CD4-positive, alpha-beta memory T cell (primary cell): ENCODE data around the gene ZNF423. TPM values are rescaled to one million over a fixed set of nuclear protein-coding genes. Genes with fewer than 3 reads are reported as not detected.

Source experiments
- CTCF ChIA-PET: fragments of 350-600 bp; sonication (Branson Sonifier 250); formaldehyde crosslinking; loops from one replicate; lab custom pipeline; 2021; ENCODE audit warnings: inconsistent platforms; ENCODE audit not compliant: partially characterized antibody; lab: Charles Lee
- POLR2A ChIA-PET: fragments of 350-600 bp; sonication (Branson Sonifier 250); formaldehyde crosslinking; loops from one replicate; lab custom pipeline; 2021; ENCODE audit not compliant: partially characterized antibody; lab: Charles Lee
- DNase-seq, 5 donors: peaks; one replicate each; pipeline versions ENCODE4 v3.0.0 to v3.0.0-alpha.2; 2020 to 2022; ENCODE audit warnings: mixed read lengths in 1 of 5
- H3K27ac ChIP-seq: one replicate; pipeline ENCODE4 v1.7.0; 2013; ENCODE audit warnings: low read depth, low read length
- H3K27me3 ChIP-seq: 2 replicates; pipeline ENCODE4 v1.7.0; 2013; ENCODE audit warnings: mild to moderate bottlenecking, low read length, moderate library complexity; ENCODE audit not compliant: insufficient read depth
- H3K36me3 ChIP-seq: 2 replicates; pipeline ENCODE4 v1.7.0; 2013; ENCODE audit warnings: mild to moderate bottlenecking, low read length, moderate library complexity; ENCODE audit not compliant: insufficient read depth
- H3K4me1 ChIP-seq: 2 replicates; pipeline ENCODE4 v1.7.0; 2013; ENCODE audit warnings: mild to moderate bottlenecking, low read length, moderate library complexity; ENCODE audit not compliant: insufficient read depth
- H3K4me3 ChIP-seq, 2 donors: one replicate each; pipeline ENCODE4 v1.7.0; 2013; ENCODE audit warnings: low read length in 2 of 2, mild to moderate bottlenecking in 1 of 2
- H3K9me3 ChIP-seq, 2 donors: one replicate each; pipeline ENCODE4 v1.7.0; 2013; ENCODE audit warnings: low read length in 2 of 2, control low read depth in 1 of 2; ENCODE audit not compliant: control insufficient read depth in 1 of 2
- H3K27ac Mint-ChIP-seq, 7 donors: one replicate each; pipeline ENCODE4 v1.8.0; 2020 to 2021; ENCODE audit warnings: mixed read lengths in 7 of 7, mild to moderate bottlenecking in 6 of 7, inconsistent platforms in 3 of 7, moderate library complexity in 3 of 7
- H3K27me3 Mint-ChIP-seq, 2 donors: one replicate each; pipeline ENCODE4 v1.8.0; 2020 to 2021; ENCODE audit warnings: mixed read lengths in 2 of 2
- H3K36me3 Mint-ChIP-seq, 2 donors: one replicate each; pipeline ENCODE4 v1.8.0; 2020 to 2021; ENCODE audit warnings: mixed read lengths in 2 of 2, inconsistent platforms in 1 of 2, mild to moderate bottlenecking in 1 of 2
- H3K4me1 Mint-ChIP-seq, 4 donors: one replicate each; pipeline ENCODE4 v1.8.0; 2020 to 2021; ENCODE audit warnings: mixed read lengths in 4 of 4, mild to moderate bottlenecking in 1 of 4
- H3K4me3 Mint-ChIP-seq, 8 donors: one replicate each; pipeline ENCODE4 v1.8.0; 2020 to 2021; ENCODE audit warnings: mixed read lengths in 8 of 8, mild to moderate bottlenecking in 7 of 8, moderate library complexity in 6 of 8, inconsistent platforms in 3 of 8
- H3K9me3 Mint-ChIP-seq, 8 donors: one replicate each; pipeline ENCODE4 v1.8.0; 2020 to 2021; ENCODE audit warnings: mixed read lengths in 8 of 8, mild to moderate bottlenecking in 5 of 8, inconsistent platforms in 3 of 8, moderate library complexity in 1 of 8
- intact Hi-C: fragments of 100-400 bp; cut with micrococcal nuclease; formaldehyde crosslinking; loops from one replicate; pipeline ENCODE4 v1.15.1; 2023
- polyA plus RNA-seq, 2 donors: library from polyadenylated mRNA; unstranded; fragments of 300-500 nt; fragmentation: Illumina TruSeq; gene quantifications; one replicate each; pipeline ENCODE4 v1.2.3, GENCODE V29; 2021
- total RNA-seq, 2 experiments: library from RNA; stranded (reverse); gene quantifications; one replicate each; pipeline ENCODE4 v1.2.3, GENCODE V29; 2021

The ZNF423 gene
- total and polyA plus RNA-seq, 4 experiments from 2014 or later, result not detected

GRCh38 chr16:49675413-49675812, 180.5 kb downstream of the ZNF423 start:
- no peaks in the 10 kb centered on the region for H3K9me3 Mint-ChIP-seq
- Histone ChIP-seq H3K36me3 (no peaks in the 10 kb centered on the region), H3K27ac (no peak overlapping the region), H3K27me3 (no peaks in the 10 kb centered on the region), H3K9me3 (no peaks in the 10 kb centered on the region), H3K4me3 (no peak overlapping the region), H3K4me1 (no peaks in the 10 kb centered on the region)
- ChIA-PET CTCF (no interaction called here), POLR2A (no interaction called here)
- no peak overlapping the region for H3K4me3 Mint-ChIP-seq
- no peak overlapping the region for H3K27ac Mint-ChIP-seq
- no peak for DNase-seq
- peaks cover 0 to 2% of the 10 kb centered on the region in 2 donors for H3K27me3 Mint-ChIP-seq
- intact Hi-C loops, result no loop called here
- H3K4me1 Mint-ChIP-seq, result no peaks in the 10 kb centered on the region
- no peaks in the 10 kb centered on the region for H3K36me3 Mint-ChIP-seq

- no peaks in the 10 kb centered on the region for H3K4me1 Mint-ChIP-seq
- intact Hi-C loops, result no loop called here
- H3K27ac Mint-ChIP-seq, result no peak overlapping the region
- H3K27me3 Mint-ChIP-seq, result no peaks in the 10 kb centered on the region
- Histone ChIP-seq H3K4me1 (no peaks in the 10 kb centered on the region), H3K27ac (no peak overlapping the region), H3K36me3 (no peaks in the 10 kb centered on the region), H3K9me3 (no peaks in the 10 kb centered on the region), H3K27me3 (no peaks in the 10 kb centered on the region), H3K4me3 (no peak overlapping the region)
- ChIA-PET POLR2A (no interaction called here), CTCF (no interaction called here)
- no peaks in the 10 kb centered on the region for H3K36me3 Mint-ChIP-seq
- H3K4me3 Mint-ChIP-seq, result no peak overlapping the region
- no peaks in the 10 kb centered on the region for H3K9me3 Mint-ChIP-seq
- DNase-seq, result no peak
These were observed 180.9 kb downstream of the ZNF423 start for GRCh38 chr16:49674990-49675389.

GRCh38 chr16:49674351-49674851, 181.5 kb downstream of the ZNF423 start:
- H3K9me3 ChIP-seq, result no peaks in the 10 kb centered on the region
- no peak overlapping the region for H3K4me3 ChIP-seq
- no peaks in the 10 kb centered on the region for H3K27me3 ChIP-seq
- H3K9me3 Mint-ChIP-seq, result no peaks in the 10 kb centered on the region
- ChIA-PET CTCF (no interaction called here), POLR2A (no interaction called here)
- H3K27ac ChIP-seq, result no peak overlapping the region
- no peaks in the 10 kb centered on the region for H3K36me3 ChIP-seq
- H3K36me3 Mint-ChIP-seq, result no peaks in the 10 kb centered on the region
- H3K27ac Mint-ChIP-seq, result no peak overlapping the region
- H3K4me1 ChIP-seq, result no peaks in the 10 kb centered on the region
- intact Hi-C loops, result no loop called here
- no peaks in the 10 kb centered on the region for H3K4me1 Mint-ChIP-seq
- no peak overlapping the region for H3K4me3 Mint-ChIP-seq
- no peaks in the 10 kb centered on the region for H3K27me3 Mint-ChIP-seq
- no peak for DNase-seq

GRCh38 chr16:49673442-49673841, 182.5 kb downstream of the ZNF423 start:
- H3K4me1 ChIP-seq, result no peaks in the 10 kb centered on the region
- H3K36me3 ChIP-seq, result no peaks in the 10 kb centered on the region
- H3K4me1 Mint-ChIP-seq, result no peaks in the 10 kb centered on the region
- no peaks in the 10 kb centered on the region for H3K9me3 ChIP-seq
- H3K27me3 Mint-ChIP-seq, result no peaks in the 10 kb centered on the region
- H3K27ac Mint-ChIP-seq, result no peak overlapping the region
- H3K27ac ChIP-seq, result no peak overlapping the region
- intact Hi-C loops, result no loop called here
- ChIA-PET POLR2A (no interaction called here), CTCF (no interaction called here)
- DNase-seq, result no peak
- no peaks in the 10 kb centered on the region for H3K27me3 ChIP-seq
- H3K9me3 Mint-ChIP-seq, result no peaks in the 10 kb centered on the region
- H3K4me3 ChIP-seq, result no peak overlapping the region
- H3K36me3 Mint-ChIP-seq, result no peaks in the 10 kb centered on the region
- no peak overlapping the region for H3K4me3 Mint-ChIP-seq

- Mint-ChIP-seq H3K27ac (no peak overlapping the region), H3K36me3 (no peaks in the 10 kb centered on the region), H3K27me3 (no peaks in the 10 kb centered on the region), H3K4me1 (no peaks in the 10 kb centered on the region), H3K9me3 (no peaks in the 10 kb centered on the region), H3K4me3 (no peak overlapping the region)
- Histone ChIP-seq H3K9me3 (no peaks in the 10 kb centered on the region), H3K27ac (no peak overlapping the region), H3K36me3 (no peaks in the 10 kb centered on the region), H3K4me3 (no peak overlapping the region), H3K4me1 (no peaks in the 10 kb centered on the region), H3K27me3 (no peaks in the 10 kb centered on the region)
- ChIA-PET CTCF (no interaction called here), POLR2A (no interaction called here)
- intact Hi-C loops, result no loop called here
- DNase-seq, result no peak
These were observed 183.2 kb downstream of the ZNF423 start for GRCh38 chr16:49672753-49673152.

GRCh38 chr16:49671333-49671732, 184.6 kb downstream of the ZNF423 start:
- DNase-seq, result no peak
- Histone ChIP-seq H3K27me3 (no peaks in the 10 kb centered on the region), H3K36me3 (no peaks in the 10 kb centered on the region), H3K9me3 (no peaks in the 10 kb centered on the region), H3K27ac (no peak overlapping the region), H3K4me3 (no peak overlapping the region), H3K4me1 (no peaks in the 10 kb centered on the region)
- no peaks in the 10 kb centered on the region for H3K36me3 Mint-ChIP-seq
- H3K4me3 Mint-ChIP-seq, result no peak overlapping the region
- ChIA-PET CTCF (no interaction called here), POLR2A (no interaction called here)
- H3K9me3 Mint-ChIP-seq, result peaks cover 0 to 2% (median 0%) of the 10 kb centered on the region in 8 donors
- H3K27ac Mint-ChIP-seq, result no peak overlapping the region
- H3K27me3 Mint-ChIP-seq, result no peaks in the 10 kb centered on the region
- no peaks in the 10 kb centered on the region for H3K4me1 Mint-ChIP-seq
- intact Hi-C loops, result no loop called here

GRCh38 chr16:49670627-49671026, 185.3 kb downstream of the ZNF423 start:
- no peak overlapping the region for H3K4me3 ChIP-seq
- no peaks in the 10 kb centered on the region for H3K4me1 ChIP-seq
- H3K9me3 Mint-ChIP-seq, result peaks cover 0 to 4% (median 0%) of the 10 kb centered on the region in 8 donors
- no peaks in the 10 kb centered on the region for H3K36me3 Mint-ChIP-seq
- no peaks in the 10 kb centered on the region for H3K27me3 ChIP-seq
- H3K27ac ChIP-seq, result no peak overlapping the region
- H3K36me3 ChIP-seq, result no peaks in the 10 kb centered on the region
- CTCF ChIA-PET, result no interaction called here
- intact Hi-C loops, result no loop called here
- H3K27ac Mint-ChIP-seq, result no peak overlapping the region
- H3K27me3 Mint-ChIP-seq, result peaks cover 0 to 2% of the 10 kb centered on the region in 2 donors
- H3K4me1 Mint-ChIP-seq, result no peaks in the 10 kb centered on the region
- POLR2A ChIA-PET, result no interaction called here
- H3K9me3 ChIP-seq, result no peaks in the 10 kb centered on the region
- DNase-seq, result no peak
- no peak overlapping the region for H3K4me3 Mint-ChIP-seq
